ENCODE data around the gene IDH3B.

The IDH3B gene

DNA sequence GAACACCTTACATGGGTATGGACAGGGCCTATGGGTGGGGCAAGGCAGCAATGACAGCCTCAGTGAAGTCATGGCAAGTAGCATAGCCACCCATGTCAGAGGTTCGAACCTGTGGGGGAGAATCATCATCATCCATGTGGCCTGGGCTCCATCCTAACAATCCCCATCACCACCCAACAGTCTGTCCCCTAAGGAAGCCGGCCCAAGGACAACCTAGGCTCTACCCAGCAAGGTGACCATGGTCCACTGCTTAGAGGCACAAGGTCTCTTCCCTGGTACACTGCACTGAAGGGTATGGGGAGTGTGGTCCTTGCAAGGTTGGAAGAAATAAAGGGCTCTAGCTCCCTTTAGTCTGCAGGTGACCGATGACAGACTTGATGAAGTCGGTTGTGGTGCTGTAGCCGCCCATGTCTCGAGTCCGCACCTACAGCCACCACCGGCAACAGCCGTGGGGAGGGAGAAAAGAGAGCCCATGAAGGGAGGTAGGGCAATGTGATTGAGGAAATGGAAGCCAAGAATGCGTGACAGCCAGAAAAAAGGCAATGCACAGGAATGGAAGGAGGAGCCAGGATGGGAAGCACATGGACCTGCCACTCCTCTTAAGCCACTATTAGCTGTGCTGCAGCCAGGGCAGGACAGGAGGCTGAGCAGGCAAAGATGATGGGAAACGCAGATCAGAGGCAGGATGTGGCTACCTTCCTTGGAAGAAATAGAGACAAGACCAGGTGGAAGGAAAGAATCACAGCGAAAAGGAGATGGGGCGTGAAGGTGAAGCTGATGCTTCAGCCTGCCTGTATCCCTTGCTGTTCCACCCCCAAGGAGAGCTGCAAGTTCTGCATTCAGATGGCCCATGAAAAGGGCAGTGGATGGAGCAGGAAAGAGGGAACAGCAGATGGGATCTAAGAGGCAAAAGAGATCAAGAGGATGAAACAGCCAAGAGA, 5.3 kb downstream of the IDH3B start:
- in situ Hi-C loops (cut with MboI; ENCODE audit: low sequenced_read_pairs) = no loop called here

DNA sequence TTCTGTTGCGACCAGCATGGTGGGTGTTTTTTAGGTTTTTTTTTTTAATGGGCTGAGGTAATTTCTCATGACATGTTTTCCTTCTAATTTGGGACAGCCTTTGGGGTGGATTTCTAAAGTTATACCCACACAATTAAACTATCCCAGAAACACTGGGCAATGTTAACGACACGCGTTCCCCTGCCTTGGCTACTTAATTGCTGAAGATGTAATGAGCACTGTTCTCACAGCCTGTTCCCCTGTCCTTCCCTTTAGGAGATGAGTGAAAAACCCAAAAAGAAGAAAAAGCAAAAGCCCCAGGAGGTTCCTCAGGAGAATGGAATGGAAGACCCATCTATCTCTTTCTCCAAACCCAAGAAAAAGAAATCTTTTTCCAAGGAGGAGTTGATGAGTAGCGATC, 6.3 kb downstream of the IDH3B start:
- in situ Hi-C loops (cut with MboI; ENCODE audit: low sequenced_read_pairs) = no loop called here

DNA sequence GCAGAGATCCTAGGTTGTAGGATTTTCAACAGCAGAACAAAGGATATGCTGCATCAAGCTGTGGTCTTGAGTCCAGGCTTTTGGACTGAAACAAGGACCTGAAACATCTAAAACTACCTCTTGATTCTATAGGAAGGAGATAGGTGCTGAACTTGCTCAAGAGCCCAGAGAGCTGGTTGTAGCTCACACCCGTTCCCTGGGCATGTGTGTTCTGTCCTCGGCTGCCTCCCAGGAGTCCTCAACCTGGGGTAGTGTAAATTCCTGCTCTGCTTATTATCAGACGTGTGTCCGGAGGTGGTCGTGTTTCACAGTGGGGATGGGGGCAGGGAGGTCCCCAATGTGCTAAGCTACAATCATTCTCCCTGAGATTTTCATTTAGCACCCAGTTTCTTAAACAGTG, 6.8 kb downstream of the IDH3B start:
- in situ Hi-C loops (cut with MboI; ENCODE audit: low sequenced_read_pairs) = no loop called here

DNA sequence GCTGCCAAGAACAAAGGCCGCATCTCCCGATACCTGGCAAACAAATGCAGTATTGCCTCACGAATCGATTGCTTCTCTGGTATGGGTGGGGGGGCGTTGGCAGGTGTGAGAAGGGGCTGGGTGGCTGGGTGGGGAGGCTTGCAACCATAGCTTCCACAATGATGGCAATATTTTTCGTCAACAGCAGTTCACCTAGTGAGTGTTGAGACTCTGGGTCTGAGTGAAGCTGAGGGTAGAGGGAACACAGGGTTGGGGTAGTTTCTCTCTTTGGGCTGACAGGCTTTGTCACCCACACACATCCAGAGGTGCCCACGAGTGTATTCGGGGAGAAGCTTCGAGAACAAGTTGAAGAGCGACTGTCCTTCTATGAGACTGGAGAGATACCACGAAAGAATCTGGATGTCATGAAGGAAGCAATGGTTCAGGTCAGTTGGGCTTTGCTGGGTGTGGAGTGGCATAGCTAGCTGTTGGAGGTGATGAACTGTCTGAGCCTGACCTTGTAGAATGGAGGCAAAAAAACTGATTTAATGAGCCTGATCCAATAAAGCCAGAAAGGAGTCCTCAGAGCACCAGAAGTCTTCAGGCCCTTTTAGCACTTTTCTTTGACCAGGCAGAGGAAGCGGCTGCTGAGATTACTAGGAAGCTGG, 7.4 kb downstream of the IDH3B start:
- in situ Hi-C loops (cut with MboI; ENCODE audit: low sequenced_read_pairs) = no loop called here

DNA sequence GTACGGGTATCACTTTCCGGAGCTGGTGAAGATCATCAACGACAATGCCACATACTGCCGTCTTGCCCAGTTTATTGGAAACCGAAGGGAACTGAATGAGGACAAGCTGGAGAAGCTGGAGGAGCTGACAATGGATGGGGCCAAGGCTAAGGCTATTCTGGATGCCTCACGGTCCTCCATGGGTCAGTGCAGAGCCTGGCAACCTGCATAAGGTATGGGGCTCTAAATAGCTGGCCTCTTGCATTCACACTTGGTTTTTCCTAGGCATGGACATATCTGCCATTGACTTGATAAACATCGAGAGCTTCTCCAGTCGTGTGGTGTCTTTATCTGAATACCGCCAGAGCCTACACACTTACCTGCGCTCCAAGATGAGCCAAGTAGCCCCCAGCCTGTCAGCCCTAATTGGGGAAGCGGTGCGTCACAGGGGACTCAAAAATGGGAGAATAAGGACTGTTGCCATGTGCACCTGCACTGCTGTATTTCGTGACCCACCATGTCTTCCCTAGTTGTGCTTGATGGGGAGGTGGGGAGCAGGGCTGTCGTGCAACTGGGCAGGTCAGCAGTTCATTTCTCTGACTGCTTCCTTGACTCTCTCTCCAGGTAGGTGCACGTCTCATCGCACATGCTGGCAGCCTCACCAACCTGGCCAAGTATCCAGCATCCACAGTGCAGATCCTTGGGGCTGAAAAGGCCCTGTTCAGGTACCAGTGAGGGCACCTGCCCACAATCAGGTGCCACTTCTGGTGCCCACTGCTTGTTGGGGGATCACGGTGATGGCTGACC, 8.5 kb downstream of the IDH3B start:
- in situ Hi-C loops (cut with MboI; ENCODE audit: low sequenced_read_pairs) = no loop called here

DNA sequence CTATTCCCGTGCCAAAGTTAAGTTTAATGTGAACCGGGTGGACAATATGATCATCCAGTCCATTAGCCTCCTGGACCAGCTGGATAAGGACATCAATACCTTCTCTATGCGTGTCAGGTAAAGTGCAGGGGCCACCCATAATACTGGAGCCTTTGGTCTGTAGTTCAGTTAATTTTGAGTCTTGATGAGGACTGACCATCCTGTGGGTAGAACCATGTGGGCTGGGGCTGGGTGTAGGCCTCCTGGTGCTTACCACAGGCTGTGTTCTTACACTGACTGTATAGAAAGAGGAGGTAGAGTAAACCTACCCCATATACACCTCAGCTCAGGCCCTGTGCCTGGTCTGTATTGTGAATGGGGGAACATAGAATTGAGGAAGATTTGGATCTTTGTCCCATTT, 9.2 kb downstream of the IDH3B start:
- in situ Hi-C loops (cut with MboI; ENCODE audit: low sequenced_read_pairs) = no loop called here

DNA sequence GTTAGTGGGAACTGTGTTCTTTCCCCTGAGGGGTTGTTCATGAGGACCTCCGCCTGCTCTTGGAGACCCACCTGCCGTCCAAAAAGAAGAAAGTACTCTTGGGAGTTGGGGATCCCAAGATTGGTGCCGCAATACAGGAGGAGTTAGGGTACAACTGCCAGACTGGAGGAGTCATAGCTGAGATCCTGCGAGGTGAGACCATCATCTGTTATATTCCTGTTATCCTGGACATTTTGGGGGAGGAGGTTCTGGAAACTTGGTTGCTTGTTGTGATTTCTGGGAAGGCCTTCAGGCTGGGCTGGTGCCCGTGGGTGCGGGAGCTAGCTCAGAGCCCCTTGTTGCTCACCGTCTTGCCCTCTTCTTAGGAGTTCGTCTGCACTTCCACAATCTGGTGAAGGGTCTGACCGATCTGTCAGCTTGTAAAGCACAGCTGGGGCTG, 9.6 kb downstream of the IDH3B start:
- in situ Hi-C loops (cut with MboI; ENCODE audit: low sequenced_read_pairs) = no loop called here

DNA sequence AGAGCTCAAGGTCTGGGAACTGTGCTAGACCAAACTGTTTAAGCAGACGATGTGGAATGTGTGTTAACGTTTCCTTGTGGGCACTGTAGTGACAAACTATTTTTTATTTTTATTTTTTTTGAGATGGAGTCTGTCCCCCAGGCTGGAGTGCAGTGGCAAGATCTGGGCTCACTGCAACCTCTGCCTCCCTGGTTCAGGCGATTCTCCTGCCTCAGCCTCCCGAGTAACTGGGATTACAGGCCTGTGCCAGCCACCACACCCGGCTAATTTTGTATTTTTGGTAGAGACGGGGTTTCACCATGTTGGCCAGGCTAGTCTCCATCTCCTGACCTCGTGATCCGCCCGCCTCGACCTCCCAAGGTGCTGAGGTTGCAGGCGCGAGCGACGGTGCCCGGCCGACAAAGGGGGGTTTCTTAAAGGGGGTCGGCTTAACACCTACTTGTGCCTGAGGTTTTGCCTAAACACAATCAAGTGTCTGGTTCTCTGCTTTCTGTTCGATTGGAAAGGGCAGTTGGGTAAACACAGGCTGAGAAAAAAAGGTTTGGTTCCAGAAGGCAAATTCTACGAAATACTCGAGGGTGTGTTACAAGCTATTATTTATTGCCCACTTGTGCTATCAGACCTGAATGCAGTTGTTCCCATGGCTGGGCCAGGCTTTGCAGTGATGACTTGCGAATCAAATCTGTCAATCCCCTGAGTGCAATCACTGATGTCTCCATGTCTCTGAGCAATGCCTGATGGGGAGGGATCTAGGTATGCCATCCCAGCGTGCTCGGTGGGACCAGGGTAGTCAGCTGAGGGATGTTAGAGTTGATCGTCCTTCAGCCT, 10.2 kb downstream of the IDH3B start:
- in situ Hi-C loops (cut with MboI; ENCODE audit: low sequenced_read_pairs) = no loop called here

DNA sequence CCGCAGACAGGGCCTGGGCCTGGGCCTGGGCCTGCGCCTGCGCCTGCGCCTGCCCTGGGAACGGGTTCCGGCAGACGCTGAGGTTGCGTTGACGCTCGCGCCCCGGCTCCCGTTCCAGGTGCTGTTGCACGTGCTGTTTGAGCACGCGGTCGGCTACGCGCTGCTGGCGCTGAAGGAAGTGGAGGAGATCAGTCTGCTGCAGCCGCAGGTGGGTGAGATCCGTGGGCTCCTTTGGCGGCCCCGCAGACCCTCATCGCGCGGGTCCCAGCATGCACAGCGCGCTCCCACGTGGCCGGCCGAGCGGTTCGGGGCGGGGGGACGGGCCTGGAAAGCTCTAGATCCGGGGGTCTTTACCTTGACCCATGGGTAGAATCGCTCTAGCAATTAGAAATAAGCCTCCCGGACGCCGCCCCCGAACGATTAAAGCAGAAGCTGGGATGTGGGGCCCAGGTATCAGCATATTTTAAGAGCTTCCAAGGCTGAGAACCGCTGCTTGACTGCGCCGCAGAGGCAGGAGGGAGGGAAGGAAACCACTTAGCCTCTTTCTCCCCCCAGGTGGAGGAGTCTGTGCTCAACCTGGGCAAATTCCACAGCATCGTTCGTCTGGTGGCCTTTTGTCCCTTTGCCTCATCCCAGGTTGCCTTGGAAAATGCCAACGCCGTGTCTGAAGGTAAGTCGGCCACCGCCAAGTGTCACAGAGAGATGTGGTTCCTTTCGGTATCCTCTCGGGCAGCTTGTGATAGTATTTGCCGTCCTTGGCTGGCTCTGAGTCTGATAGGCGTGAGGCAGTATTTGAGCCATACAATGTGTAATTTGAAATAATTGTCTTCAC, 11.1 kb downstream of the IDH3B start:
- in situ Hi-C loops (cut with MboI; ENCODE audit: low sequenced_read_pairs) = no loop called here

DNA sequence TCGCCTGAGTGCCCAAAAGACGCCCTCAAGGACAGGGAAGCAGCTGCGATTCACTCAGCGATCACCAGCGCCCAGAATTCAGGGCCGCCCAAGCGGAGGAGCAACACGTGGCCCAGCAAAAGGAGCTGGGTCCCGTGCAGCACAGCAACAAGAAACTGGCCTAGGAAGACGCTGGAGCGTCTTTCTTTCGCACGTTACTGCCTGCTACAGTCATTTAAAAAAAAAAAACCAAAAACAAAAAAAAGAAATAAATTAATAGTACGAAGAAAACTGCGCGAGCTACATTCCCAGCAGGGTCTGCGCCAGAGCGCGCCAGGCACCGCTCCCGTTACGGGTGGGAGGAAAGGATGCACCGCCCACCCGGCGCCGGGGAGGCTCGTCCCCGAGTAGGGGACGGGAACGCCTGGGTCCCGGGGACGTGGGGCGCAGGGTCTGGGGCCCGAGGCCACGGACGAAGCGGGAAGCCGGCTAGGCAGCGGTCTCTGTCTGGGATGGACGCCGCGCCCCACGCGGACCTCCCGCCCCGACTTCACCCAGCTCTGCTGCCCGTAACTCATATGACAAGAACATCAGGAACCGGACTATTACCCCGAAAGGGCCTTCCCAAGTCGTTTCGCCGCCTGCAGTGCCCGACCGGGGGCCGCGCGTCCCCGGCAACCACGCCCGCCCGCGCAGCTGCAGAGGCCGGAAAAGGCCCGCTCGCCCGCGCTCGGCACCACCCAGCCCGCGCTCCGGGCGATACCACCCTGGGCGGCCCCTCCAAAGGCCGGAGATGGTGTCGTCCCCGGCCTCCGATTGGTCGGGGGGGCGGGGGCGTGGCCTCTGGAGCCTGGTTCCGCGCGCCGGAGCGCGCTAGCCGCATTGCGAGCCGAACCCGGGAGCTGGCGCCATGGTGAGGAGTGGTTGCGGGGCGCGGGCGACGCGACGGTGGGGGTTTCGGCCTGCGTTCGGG, 12.0 kb downstream of the IDH3B start, which contains the start of gene NOP56:
Gene NOP56, plus strand, starts transcription at position 861 of the 952 bp plus-strand sequence. Its CDS starts 29 bp downstream, at position 890.
- in situ Hi-C loops (cut with MboI; ENCODE audit: low sequenced_read_pairs) = no loop called here

DNA sequence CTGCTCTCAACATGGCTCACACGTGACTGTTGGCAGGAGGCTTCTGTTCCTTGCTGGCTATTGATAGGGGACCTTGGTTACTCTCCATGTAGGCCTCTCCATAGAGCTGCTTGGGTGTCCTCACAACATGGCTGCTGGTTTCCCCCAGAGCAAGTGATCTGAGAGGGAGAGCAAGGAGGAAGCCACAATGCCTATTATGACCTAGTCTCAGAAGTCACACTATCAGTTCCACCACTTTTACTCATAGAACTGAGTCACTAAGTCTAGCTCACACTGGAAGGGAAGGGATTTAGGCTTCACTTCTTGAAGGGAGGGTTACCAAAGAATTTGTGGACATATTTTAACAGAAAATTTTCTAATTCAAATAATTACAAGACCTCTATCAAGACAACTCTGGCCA, 20.3 kb downstream of the IDH3B start:
- in situ Hi-C loops (cut with MboI; ENCODE audit: low sequenced_read_pairs) = no loop called here

DNA sequence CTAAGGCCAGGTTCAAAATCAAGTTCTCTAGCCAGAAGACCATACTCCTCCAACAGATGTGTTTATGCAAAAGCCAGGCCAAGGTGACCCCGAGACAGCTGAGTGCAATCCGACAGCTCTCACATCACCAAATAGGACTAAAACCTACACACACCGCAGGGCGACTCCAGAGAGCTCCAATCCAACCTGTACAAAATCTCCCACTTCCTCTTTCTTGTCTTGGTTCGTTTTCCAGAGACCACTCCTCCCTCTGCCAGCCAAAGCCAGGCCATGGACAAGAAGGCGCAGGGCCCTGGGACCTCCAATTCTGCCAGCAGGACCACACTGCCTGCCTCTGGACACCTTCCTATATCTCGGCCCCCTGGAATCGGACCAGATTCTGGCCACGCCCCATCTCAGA, 23.1 kb downstream of the IDH3B start:
- in situ Hi-C loops (cut with MboI; ENCODE audit: low sequenced_read_pairs) = no loop called here

DNA sequence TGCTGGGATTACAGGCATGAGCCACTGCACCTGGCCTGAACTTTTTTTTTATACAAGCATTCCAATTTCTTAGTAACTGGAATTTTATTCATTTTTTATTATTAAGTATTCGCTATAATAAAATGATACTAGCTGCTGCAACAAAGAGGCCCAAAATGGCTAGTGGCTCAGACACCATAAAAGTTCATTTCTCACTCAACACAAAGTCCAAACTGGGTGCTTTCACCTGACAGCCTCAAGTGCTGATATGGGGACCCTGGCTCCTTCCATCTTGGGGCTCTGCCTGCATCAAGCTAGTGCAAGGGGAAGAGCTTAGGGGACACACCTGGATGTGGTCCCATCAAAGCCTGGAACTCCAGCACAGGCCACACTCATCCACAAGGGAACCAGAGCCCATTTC, 23.8 kb downstream of the IDH3B start:
- in situ Hi-C loops (cut with MboI; ENCODE audit: low sequenced_read_pairs) = no loop called here

DNA sequence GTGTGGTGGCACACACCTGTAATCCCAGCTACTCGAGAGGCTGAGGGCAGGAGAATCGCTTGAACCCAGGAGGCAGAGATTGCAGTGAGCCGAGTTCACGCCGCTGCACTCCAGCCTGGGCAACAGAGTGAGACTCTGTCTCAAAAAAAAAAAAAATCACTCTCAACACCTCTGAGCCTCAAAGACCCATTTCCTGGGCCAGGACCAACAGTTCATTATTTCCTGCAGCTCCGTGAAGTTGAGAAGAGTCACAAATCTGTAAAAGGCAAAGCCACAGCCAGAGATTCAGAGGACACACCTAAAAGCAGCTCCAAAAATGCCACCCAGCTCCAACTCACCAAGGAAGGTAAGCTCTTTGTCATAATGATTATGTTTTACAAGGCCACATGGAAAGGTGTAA, 26.8 kb downstream of the IDH3B start:
- in situ Hi-C loops (cut with MboI; ENCODE audit: low sequenced_read_pairs) = no loop called here

DNA sequence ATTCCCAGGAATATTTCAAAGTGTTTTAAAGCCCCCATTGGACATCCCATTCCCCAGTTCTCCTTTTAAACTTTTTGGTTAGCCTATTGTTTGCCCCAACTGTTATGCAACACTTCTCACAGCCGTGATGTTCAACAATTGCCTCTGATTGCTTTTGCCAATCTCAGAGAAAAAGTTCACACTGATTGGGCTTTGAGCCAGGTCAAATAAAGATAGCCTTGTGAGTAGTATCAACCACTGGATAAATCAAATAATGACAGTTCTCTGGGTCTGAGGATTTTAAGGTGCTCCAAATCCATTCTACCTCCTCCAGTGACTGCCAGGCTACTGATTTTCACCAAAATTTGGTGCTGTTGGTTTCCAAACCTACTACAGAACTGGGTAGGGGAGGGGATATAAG, 30.6 kb downstream of the IDH3B start:
- in situ Hi-C loops (cut with MboI; ENCODE audit: low sequenced_read_pairs) = no loop called here

DNA sequence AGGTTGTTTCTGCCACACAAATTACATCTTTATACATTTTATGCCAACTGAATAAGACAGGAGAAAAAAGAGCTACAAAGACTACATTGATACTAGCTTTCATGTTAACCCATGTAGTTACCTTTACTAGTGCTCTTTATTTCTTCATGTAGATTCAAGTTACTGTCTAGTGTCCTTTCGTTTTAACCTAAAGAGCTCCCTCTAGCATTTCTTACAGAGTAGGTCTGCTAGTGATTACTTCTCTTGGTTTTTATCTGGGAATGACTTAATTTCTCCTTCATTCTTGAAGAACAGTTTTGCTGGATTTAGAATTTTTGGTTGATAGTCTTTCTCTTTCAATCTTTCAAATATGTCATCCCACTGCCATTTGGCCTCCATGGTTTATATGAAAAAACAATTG, 32.8 kb downstream of the IDH3B start:
- in situ Hi-C loops (cut with MboI; ENCODE audit: low sequenced_read_pairs) = no loop called here

DNA sequence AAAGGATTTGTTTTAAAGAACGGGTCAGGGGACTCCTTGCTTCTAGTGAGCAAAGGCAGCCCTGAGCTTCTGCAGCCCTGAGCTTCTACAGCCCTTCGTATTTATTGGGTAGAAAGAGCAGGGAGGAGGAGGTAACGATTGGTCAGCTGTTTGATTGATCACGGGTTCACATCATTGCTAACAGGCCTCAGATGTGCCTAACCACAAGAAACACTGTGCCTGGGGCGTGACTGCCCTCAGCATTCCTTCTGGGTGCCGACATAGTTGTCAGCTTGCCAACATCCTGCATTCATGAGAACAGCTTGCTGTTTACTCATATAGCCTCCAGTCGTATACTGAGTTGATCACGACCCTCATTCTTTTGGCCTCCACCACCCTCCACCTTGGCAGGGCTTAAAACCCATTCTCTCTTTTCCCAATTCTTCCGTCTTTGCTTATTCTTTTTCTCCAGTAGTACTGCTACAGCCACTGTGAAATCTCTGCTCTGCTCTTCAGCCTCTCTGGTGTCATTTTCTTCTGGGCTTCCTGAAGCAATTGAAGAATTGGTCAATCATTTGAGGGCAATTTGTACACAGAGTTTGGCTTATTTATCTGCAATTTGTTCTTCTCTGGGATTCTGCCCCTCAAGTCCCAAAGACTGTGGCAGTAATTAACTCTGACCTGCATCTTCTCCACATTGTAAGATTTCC, 37.0 kb downstream of the IDH3B start:
- in situ Hi-C loops (cut with MboI; ENCODE audit: low sequenced_read_pairs) = no loop called here

DNA sequence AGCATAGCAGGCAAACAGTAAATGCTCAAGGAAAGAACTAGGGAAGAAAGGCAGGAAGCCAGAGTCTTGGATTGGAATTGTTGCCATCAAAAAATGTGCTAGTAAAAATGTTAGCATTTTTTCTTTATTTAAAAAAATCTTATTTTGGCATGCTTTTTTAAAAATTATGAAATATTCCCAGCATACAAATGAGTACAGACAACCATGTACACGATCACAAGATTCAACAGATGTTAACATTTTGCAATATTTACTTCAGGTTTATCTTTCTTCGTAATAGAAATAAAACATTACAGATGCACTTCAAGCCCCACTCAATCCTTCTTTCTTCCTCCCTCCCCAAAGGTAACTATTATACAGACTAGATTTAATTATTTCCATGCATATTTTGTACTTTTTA, 39.0 kb downstream of the IDH3B start:
- in situ Hi-C loops (cut with MboI; ENCODE audit: low sequenced_read_pairs) = no loop called here

Measured in HL-60/S4 (cell line).